Breast epithelium (tissue), 3 donors: ENCODE results near the gene CTNNA1.

Experiments
- POLR2A ChIP-seq: fragments of 450-650 bp; IDR thresholded peaks from one replicate; pipeline ENCODE4 v1.6.1; 2016; ENCODE audit warnings: antibody characterized with exemption, mild to moderate bottlenecking, moderate library complexity
- POLR2AphosphoS5 ChIP-seq, 3 donors: sonication (generic); formaldehyde crosslinking; IDR thresholded peaks; one replicate each; pipeline ENCODE4 v1.6.1; 2017; ENCODE audit warnings: antibody characterized with exemption in 3 of 3
- TF ChIP-seq, protein P1 (sequence below), 3 donors: fragments of 450-650 bp; IDR thresholded peaks; one replicate each; pipeline ENCODE4 v1.5.1; 2016 to 2017; ENCODE audit warnings: antibody characterized with exemption in 3 of 3, mild to moderate bottlenecking in 3 of 3, moderate library complexity in 3 of 3

DNA sequence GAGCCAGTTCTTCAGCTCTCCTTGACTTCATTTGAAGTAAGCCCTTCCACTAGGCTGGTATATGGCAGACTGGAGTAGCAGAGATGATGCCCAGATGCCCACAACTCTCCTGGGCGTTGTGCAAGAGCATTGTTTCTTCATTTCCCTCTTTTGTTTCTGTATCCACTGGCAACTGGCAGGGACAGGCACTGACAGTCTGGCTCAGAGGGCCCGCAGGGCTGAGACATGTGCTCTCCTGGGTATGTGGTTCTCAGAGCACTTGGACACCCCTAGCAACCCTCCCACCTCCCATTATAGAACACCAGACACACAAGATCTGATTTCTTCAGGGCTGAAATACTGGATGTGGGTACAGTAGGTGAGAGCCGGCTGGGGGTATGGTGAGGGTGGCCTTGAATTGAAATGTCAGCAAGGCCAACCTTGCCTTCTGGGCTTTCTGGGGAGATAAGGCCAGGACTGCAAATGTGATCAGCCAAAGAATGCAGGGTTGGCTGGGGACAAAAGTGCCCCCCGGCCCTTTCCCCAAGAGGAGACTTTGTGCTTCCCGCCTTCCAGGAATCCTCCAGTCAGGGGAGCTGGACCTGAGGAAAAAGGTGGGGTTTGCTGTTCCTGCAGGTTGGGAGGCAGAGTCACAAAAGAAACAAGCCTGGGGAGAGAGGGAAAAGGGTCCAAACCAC is 28.6 kb upstream of the CTNNA1 start:
- TF ChIP-seq, protein P1, sequence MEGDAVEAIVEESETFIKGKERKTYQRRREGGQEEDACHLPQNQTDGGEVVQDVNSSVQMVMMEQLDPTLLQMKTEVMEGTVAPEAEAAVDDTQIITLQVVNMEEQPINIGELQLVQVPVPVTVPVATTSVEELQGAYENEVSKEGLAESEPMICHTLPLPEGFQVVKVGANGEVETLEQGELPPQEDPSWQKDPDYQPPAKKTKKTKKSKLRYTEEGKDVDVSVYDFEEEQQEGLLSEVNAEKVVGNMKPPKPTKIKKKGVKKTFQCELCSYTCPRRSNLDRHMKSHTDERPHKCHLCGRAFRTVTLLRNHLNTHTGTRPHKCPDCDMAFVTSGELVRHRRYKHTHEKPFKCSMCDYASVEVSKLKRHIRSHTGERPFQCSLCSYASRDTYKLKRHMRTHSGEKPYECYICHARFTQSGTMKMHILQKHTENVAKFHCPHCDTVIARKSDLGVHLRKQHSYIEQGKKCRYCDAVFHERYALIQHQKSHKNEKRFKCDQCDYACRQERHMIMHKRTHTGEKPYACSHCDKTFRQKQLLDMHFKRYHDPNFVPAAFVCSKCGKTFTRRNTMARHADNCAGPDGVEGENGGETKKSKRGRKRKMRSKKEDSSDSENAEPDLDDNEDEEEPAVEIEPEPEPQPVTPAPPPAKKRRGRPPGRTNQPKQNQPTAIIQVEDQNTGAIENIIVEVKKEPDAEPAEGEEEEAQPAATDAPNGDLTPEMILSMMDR (IDR thresholded peaks at IDR 0.05) = no peak
- no peak for TF ChIP-seq POLR2A
- peak in 2 of 3 donors; percentile 40 to 79 for TF ChIP-seq POLR2AphosphoS5 (IDR thresholded peaks at IDR 0.05)
